GM18526 (cell line): ENCODE results near the gene ZNF445.

Experiments used
- POLR2A ChIP-seq: IDR thresholded peaks from 3 replicates; pipeline ENCODE4 v1.6.1; 2011; ENCODE audit not compliant: insufficient read length; ENCODE audit errors: extremely low read depth

ZNF445 gene

GRCh38 chr3:44492496-44492895 is 15.0 kb upstream of the ZNF445 start:
- no peak for TF ChIP-seq POLR2A

GRCh38 chr3:44482721-44483120 is 5.3 kb upstream of the ZNF445 start:
- TF ChIP-seq POLR2A: no peak

GRCh38 chr3:44478606-44479094 is 1.2 kb upstream of the ZNF445 start:
- TF ChIP-seq POLR2A: no peak

- no peak for TF ChIP-seq POLR2A
Observed at GRCh38 chr3:44478055-44478468, 592 bp upstream of the ZNF445 start.

GRCh38 chr3:44476963-44477311 is 533 bp downstream of the ZNF445 start:
- no peak for TF ChIP-seq POLR2A

- TF ChIP-seq POLR2A: no peak
Observed at GRCh38 chr3:44476181-44476611, 1.3 kb downstream of the ZNF445 start.

- no peak for TF ChIP-seq POLR2A
Observed at GRCh38 chr3:44470430-44470829, 7.0 kb downstream of the ZNF445 start.

DNA sequence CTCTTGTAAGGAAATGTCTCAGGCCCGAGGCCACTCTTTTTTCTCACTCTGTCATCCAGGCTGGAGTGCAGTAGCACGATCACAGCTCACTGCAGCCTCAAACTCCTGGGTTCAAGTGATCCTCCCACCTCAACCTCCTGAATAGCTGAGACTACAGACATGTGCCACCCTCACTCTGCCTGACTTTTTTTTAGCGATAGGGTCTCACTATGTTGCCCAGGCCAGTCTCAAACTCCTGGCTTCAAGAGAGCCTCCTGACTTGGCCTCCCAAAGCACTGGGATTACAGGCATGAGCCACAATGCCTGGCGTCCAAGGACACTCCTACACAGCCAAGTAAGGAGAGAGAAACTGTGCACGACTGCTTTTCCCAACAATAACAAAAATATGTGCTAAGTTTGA is 7.6 kb downstream of the ZNF445 start:
- TF ChIP-seq POLR2A: no peak

DNA sequence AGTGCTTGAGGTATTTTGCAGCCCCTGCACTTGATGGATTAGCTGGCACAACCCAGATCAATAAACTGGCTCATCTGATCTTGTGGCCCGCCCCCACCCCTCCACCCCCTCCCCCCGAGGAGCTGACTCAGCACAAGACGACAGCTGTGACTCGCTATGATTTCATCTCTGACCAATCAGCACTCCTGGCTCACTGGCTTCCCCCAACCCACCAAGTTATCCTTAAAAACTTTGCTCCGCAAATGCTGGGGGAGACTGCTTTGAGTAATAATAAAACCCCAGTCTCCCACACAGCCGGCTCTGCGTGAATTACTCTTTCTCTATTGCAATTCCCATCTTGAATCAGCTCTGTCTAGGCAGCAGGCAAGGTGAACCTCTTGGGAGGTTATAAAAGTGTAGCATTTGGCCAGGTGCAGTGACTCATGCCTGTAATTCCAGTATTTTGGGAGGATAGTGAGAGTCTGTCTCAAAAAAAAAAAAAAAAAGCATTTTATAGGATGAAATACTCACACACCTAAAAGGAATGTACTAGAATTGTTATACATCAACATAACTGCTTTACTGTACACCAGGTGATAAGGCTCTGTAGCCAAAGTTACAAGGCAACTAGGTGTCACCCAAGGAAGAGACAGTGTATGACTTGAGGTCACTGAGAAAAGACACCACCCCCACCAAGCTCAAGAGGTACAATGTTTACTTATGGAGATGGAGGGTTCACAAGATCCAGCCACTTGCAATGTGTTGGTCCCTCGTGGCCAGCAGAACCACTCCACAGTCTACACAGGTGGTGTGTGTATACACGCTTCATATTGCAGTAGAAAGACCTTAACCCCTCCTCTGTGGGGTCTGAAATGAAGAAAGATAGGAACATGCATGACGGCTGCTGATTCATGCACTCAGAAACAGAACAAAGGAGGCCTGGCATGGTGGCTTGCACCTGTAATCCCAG is 8.6 kb downstream of the ZNF445 start:
- no peak for TF ChIP-seq POLR2A

DNA sequence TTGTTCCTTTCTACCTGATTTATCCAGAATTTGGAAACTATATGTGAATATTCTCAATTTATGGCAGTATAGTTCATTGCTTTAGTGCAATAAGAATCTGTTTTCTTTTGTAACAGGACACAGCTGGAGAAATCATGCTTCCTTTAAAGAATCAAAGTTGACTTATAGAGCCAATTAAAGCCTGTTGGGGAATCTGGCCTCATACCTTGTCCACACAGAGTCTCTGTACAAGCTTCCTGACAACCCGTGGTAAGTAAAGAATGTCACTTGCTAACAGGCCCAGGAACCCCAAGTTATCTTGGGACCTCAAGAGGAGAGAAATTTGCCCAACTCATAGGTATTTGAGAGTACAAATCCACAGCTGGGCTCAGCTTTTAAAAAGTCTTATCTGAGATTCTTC is 10.2 kb downstream of the ZNF445 start:
- no peak for TF ChIP-seq POLR2A

- no peak for TF ChIP-seq POLR2A
Observed at GRCh38 chr3:44464509-44464908, 13.0 kb downstream of the ZNF445 start.

DNA sequence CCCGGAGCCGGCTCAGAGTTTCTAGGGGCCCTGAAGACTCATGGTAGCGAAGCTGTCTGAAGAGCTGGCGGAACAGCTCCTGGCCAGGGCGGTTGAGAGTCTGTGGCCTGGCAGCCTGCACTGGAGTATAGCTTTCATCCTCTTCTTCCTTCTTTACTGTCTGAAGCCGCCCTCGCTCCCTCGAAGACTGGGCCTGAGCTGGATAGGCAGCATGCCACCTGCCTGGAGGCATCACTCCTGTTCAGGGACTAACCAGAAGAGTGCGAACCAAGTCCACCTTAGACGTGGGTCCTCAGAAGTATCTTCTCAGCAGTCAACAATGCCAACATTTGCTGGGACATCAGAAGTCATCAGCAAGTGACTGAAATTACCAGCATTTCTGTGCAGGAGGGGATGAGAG is 22.2 kb downstream of the ZNF445 start:
- no peak for TF ChIP-seq POLR2A

- TF ChIP-seq POLR2A: no peak
Observed at GRCh38 chr3:44454258-44454657, 23.2 kb downstream of the ZNF445 start.

- no peak for TF ChIP-seq POLR2A
Observed at GRCh38 chr3:44451441-44451840, 26.0 kb downstream of the ZNF445 start.

DNA sequence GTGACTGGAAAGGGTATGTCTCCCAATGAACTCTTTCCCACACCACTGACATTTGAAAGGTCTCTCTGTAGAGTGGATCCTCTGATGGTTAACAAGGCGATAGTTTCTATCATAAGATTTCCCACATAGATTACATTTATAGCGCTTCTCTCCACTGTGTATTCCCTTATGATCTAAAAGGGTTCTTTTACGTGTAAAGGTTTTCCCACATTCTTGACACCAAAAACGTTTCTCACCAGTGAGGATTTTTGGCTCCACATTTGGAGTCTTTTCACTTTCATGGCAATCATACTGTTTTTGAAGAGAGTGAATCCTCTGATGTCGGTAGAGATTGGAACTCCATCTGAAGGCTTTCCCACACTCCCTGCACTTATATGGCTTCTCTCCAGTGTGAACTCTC is 30.5 kb downstream of the ZNF445 start:
- no peak for TF ChIP-seq POLR2A

GRCh38 chr3:44445786-44446185 is 31.7 kb downstream of the ZNF445 start:
- no peak for TF ChIP-seq POLR2A

- TF ChIP-seq POLR2A: no peak
Observed at GRCh38 chr3:44444896-44445691, 32.4 kb downstream of the ZNF445 start.

- TF ChIP-seq POLR2A: no peak
Observed at GRCh38 chr3:44444437-44444836, 33.0 kb downstream of the ZNF445 start.
